GM12892 (cell line): ENCODE results near the gene COL5A1.

ENCODE experiments used
- POLR2A ChIP-seq: IDR thresholded peaks from 2 replicates; pipeline ENCODE4 v1.6.1; 2011; ENCODE audit warnings: low read depth, low read length, control low read depth
- POLR2AphosphoS5 ChIP-seq: IDR thresholded peaks from 2 replicates; pipeline ENCODE4 v1.6.1; 2011; ENCODE audit warnings: low read depth, low read length, control low read depth
- TAF1 ChIP-seq: IDR thresholded peaks from 2 replicates; pipeline ENCODE4 v1.6.1; 2011; ENCODE audit warnings: low read depth, mild to moderate bottlenecking, control low read depth, low read length, borderline replicate concordance

- no peak for TF ChIP-seq POLR2A
- no peak for TF ChIP-seq TAF1
- TF ChIP-seq POLR2AphosphoS5, result no peak
Observed at GRCh38 chr9:134784577-134785305, 143.1 kb downstream of the COL5A1 start.
